ENCODE measurements around the gene FBXO36. TPM values are rescaled to one million over a fixed set of nuclear protein-coding genes. Genes with fewer than 3 reads are reported as not detected.

The FBXO36 gene
- total and polyA plus RNA-seq, 2 of the 4 experiments (the other 2 are of a cell fraction): 1.3 to 2.2 TPM

- Histone ChIP-seq H2BK15ac (ENCODE audit: low read depth, low read length) (no peak overlapping the region), H3K56ac (ENCODE audit: extremely low read depth, insufficient read depth, low read length) (no peak overlapping the region), H2AFZ (replicated peaks; ENCODE audit: low read length, poor library complexity) (no peak overlapping the region), H3K27me3 (ENCODE audit: control insufficient read depth, insufficient read depth, low read length) (no peaks in the 10 kb centered on the region), H3K4me1 (ENCODE audit: control insufficient read depth, insufficient read depth, low read length) (peaks cover 3% of the 10 kb centered on the region; the same call in 1 of the 2 replicates), H2BK5ac (ENCODE audit: low read depth, low read length, poor library complexity, severe bottlenecking) (no peak overlapping the region), H3K4ac (ENCODE audit: low read depth, low read length) (no peak overlapping the region), H3K23ac (ENCODE audit: low read depth, low read length) (no peak overlapping the region), H2AK5ac (ENCODE audit: low read depth, low read length) (no peak overlapping the region), H3K18ac (ENCODE audit: low read depth, low read length) (no peak overlapping the region), H2BK20ac (ENCODE audit: low read depth, low read length) (no peak overlapping the region), H3K9me1 (ENCODE audit: insufficient read depth, low read length) (peaks cover 4% of the 10 kb centered on the region; the same call in 1 of the 2 replicates), H3K79me1 (ENCODE audit: low read depth in 1 of 2, low read length in 2 of 2) (peaks cover 0 to 30% of the 10 kb centered on the region in 2 experiments; a peak in 2 of 4 replicates), H2BK120ac (ENCODE audit: low read depth, low read length) (no peak overlapping the region), H4K91ac (ENCODE audit: insufficient read depth, low read depth, low read length) (no peak overlapping the region), H3K36me3 (ENCODE audit: control insufficient read depth, insufficient read depth, low read length) (peaks cover 13% of the 10 kb centered on the region), H3K9me3 (ENCODE audit: control insufficient read depth, insufficient read depth, low read length) (no peaks in the 10 kb centered on the region), H4K20me1 (ENCODE audit: insufficient read depth, low read length) (peaks cover 80% of the 10 kb centered on the region), H4K8ac (ENCODE audit: low read depth in 2 of 2, low read length in 2 of 2) (no peak overlapping the region), H3K27ac (ENCODE audit: insufficient read depth, low read length) (no peak overlapping the region), H2AK9ac (replicated peaks; ENCODE audit: low read depth, low read length, poor library complexity) (no peak overlapping the region), H3K4me3 (ENCODE audit: insufficient read depth, low read depth, low read length) (no peak overlapping the region), H3K14ac (replicated peaks; ENCODE audit: low read depth, low read length) (no peak overlapping the region), H3K9ac (ENCODE audit: low read depth, low read length) (no peak overlapping the region), H3K4me2 (ENCODE audit: low read depth, low read length) (no peak overlapping the region), H4K5ac (ENCODE audit: low read depth, low read length) (no peak overlapping the region)
- CTCF ChIA-PET: interaction anchor here (1.0 kb wide), 1 partner anchor 137 kb away, joined by 3 read pairs; no protein-coding TSS in a partner anchor
- no peak for TF ChIP-seq RAD21 (IDR thresholded peaks at IDR 0.05; ENCODE audit: low read length)
- no peak for TF ChIP-seq MXI1 (IDR thresholded peaks at IDR 0.05; ENCODE audit: borderline replicate concordance, low read depth, low read length)
- no peak for TF ChIP-seq BHLHE40 (IDR thresholded peaks at IDR 0.05; ENCODE audit: low read depth, low read length)
- no peak for TF ChIP-seq CTCF (conservative IDR thresholded peaks at IDR 0.05; ENCODE audit: low read depth, low read length)
- no peak for TF ChIP-seq MAFK (IDR thresholded peaks at IDR 0.05; ENCODE audit: low read depth, low read length)
- no peak for TF ChIP-seq CEBPB (IDR thresholded peaks at IDR 0.05; ENCODE audit: low read depth, low read length)
- TF ChIP-seq POLR2A (IDR thresholded peaks at IDR 0.05; ENCODE audit: low read depth, low read length): no peak
- no peak for TF ChIP-seq USF2 (IDR thresholded peaks at IDR 0.05; ENCODE audit: low read depth, low read length)
- no peak for TF ChIP-seq FOS (IDR thresholded peaks at IDR 0.05; ENCODE audit: low read depth, low read length)
- no peak for TF ChIP-seq RCOR1 (IDR thresholded peaks at IDR 0.05; ENCODE audit: insufficient replicate concordance, low read length)
- TF ChIP-seq NFE2L2 (IDR thresholded peaks at IDR 0.05; ENCODE audit: low read depth, low read length): no peak
- no peak for TF ChIP-seq SMC3 (IDR thresholded peaks at IDR 0.05; ENCODE audit: low read depth, low read length)
- no peak for TF ChIP-seq RFX5 (IDR thresholded peaks at IDR 0.05; ENCODE audit: low read depth, low read length)
- TF ChIP-seq, protein P1, sequence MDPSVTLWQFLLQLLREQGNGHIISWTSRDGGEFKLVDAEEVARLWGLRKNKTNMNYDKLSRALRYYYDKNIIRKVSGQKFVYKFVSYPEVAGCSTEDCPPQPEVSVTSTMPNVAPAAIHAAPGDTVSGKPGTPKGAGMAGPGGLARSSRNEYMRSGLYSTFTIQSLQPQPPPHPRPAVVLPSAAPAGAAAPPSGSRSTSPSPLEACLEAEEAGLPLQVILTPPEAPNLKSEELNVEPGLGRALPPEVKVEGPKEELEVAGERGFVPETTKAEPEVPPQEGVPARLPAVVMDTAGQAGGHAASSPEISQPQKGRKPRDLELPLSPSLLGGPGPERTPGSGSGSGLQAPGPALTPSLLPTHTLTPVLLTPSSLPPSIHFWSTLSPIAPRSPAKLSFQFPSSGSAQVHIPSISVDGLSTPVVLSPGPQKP (IDR thresholded peaks at IDR 0.05; ENCODE audit: borderline replicate concordance, low read depth, low read length): no peak
- no peak for TF ChIP-seq MAZ (IDR thresholded peaks at IDR 0.05; ENCODE audit: borderline replicate concordance, low read depth, low read length)
- no peak for TF ChIP-seq CHD1 (IDR thresholded peaks at IDR 0.05; ENCODE audit: low read depth, low read length)
- intact Hi-C loops (cut with micrococcal nuclease) (no loop called here), dilution Hi-C loops (cut with HindIII; ENCODE audit: low sequenced_read_pairs, unreplicated experiment) (no loop called here), in situ Hi-C loops (cut with MboI; ENCODE audit: low sequenced_read_pairs) (no loop called here)
- BruUV-seq (replicated peaks): no TSS peak
- no peak for DNase-seq
- POLR2A ChIA-PET (ENCODE audit: unreplicated experiment): no interaction called here
- no peak for ATAC-seq (ENCODE audit: low read depth)
- no CpG with 5 or more reads among the region's 5 CpGs for WGBS, 2 experiments (ENCODE audit: extremely low coverage in 2 of 2, insufficient read length in 1 of 2)
These were observed 4.5 kb upstream of the FBXO36 start for GRCh38 chr2:229917793-229918192.

All from IMR-90 (cell line).